Central memory CD4-positive, alpha-beta T cell (primary cell): ENCODE measurements around the gene UCP3.
"Not testable (repeated sequence)": the region's sequence is repeated elsewhere in the genome, so short reads cannot be mapped to it uniquely, and the experiment has no call there.

Source experiments
- DNase-seq: peaks from one replicate; pipeline ENCODE4 v3.0.0; 2022

Gene UCP3

DNA sequence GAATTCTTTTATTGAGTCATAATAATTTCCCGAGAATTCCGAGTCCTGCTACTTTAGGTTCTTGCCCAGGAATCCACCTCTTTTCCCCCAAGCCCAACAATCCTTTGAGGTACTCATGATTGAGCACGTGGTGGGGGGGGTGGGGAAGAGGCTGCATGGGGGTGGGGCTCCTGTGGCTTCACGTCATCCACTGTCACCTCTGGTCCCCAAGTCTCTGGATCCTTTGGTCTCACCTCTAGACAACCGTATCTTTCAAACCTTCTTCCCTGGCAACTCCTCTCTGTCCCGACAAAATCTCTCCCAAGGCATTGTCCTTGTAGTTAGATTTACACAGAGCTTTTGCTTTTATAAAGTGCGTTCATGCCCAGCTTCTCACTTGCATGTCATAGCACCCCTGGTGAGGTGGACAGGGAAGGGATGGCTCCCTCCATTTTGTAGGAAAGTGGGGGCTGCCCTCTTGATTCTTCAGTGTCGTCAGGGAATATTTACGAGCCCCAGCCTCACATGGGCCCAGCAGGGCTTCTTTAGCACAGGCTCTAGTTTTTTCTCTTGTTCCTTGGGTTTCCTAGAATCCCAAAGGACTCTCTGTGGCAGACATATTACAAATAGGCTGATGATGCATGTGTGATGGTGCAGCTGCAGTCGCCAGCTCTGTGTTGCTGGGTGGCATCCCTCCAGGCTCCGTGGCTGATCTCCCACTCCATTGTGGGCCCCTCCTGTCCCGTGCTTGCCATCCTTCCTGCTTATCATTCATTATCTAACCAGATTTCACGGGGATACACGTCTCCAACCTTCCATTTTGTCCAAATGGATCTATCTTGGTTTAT is 8.4 kb downstream of the UCP3 start:
- no peak for DNase-seq

DNA sequence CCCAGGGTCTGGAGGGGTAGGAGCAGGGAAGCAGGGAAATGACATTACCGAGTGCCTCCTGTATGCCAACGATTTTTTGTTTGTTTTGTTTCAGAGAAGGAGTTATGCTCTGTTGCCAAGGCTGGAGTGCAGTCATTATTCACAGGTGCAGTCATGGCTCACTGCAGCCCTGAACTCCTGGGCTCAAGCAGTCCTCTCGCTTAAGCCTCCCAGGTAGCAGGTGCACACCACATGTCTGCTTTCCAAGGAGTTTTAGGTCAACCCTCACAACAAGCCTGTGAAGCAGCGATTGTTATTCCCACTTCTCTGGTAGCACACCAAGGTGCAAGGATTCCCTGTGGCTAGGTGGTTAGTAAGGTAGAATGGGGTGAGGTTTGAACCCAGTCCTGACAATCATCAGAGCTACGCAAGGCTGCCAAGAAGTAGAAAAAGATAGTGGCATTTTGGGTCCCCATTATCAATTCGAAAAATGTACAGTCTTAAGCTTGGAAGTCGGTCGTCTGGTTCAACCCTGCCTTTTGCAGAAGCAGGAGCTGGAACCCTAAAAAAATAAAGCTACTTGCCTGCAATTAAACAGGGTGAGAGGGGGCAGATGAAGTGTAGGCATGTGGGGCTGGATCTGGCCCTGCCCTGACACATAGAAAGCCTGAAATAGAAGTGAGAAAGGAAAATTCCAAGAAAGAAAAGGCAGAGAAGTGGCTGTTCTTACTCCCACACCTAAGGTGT is 9.1 kb downstream of the UCP3 start:
- DNase-seq = no peak

DNA sequence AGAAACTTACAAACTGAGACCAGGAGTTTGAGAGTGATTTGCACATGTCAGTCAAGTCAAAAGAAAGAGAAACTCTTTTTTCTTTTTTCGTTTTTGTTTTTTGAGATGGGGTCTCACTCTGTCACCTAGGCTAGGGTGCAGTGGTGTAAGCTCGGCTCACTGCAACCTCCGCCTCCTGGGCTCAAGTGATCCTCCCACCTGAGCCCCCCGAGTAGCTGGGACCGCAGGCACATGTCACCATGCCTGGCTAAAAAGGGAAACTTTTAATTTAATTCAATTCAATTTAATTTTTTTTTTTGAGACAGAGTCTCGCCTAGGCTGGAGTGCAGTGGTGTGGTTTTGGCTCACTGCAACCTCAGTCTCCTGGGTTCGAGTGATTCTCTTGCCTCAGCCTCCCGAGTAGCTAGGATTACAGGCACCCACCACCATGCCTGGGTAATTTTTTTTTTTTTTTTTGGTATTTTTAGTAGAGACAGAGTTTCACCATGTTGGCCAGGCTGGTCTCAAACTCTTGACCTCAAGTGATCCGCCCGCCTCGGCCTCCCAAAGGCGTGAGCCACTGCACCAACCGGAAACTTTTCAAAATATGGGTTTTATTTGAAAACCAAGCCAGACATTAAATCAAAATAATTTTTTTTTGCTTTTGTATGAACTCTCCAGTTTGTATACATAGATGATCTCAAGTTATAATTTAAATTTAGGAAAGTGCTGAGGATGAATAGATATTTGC is 9.9 kb downstream of the UCP3 start:
- DNase-seq = no peak

- DNase-seq = no peak
Measured at GRCh38 chr11:73997120-73997770, 11.6 kb downstream of the UCP3 start.

- DNase-seq = no peak
Measured at GRCh38 chr11:73996161-73996747, 12.6 kb downstream of the UCP3 start.

GRCh38 chr11:73995731-73996130 is 13.2 kb downstream of the UCP3 start:
- peak; percentile 81 for DNase-seq

GRCh38 chr11:73995247-73995646 is 13.6 kb downstream of the UCP3 start:
- DNase-seq = peak; percentile 88

DNA sequence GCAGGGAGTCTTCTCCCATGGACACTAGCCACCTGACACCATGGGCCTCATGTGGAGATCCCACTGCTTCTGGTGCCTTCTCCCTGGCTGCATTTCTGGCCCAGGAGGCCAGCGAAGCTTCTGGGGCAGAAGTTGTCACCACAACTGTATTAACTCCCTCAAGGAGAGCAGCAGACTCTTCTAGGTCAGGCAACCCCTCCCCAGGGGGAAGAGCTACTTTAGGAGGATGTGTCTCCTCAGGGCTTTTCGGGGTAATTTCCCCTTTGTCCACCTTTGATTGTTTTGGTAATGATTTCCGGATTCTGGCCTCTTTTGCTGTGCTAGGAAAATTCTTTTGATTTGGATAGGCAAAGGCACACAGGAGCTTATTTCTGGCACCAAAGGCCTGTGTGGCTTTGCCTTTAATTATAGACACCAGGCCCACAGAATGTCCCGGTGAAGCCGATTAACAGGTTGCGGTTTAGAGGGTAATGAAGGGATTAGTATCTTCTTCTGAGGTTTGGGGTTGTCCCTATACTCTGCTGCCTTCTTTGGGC is 17.3 kb downstream of the UCP3 start:
- DNase-seq = no peak

DNA sequence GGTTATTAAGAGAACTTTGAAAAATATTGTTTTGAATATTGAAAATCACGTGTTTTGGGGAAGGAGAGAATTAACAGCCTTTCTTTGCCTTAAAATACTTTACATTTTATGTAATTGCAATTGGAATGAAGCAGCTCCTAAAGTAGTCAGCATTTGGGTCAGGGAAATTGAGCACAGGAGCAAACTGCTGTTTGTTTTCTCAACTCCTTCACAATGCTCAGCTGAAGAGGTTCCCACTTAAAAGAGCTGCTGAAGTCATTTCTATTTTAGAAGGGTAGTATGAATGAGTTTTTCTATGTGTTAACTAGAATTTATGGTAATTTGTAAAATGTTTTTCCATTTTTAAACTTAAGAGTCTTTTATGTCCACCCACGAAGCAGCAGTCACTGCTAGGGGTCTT is 18.2 kb downstream of the UCP3 start:
- DNase-seq = no peak

DNA sequence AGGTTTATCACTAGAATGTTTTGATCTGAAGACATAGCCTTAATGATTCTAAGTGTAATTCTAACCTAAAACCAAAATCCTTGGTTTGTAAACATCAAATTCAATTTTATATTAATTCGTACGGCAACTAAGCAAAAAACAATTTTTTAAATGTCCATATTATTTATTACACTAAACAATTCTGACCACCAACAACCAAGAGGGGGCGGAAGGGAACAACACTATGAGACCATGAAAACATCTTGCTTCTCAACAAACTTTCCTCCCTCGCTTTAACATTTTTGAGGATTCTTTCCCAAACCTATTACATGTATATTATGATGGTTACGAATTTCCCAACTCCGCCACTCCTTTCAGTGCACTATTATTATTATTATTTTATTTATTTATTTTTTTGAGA is 19.7 kb downstream of the UCP3 start:
- no peak for DNase-seq

GRCh38 chr11:73988227-73988626 is 20.7 kb downstream of the UCP3 start:
- DNase-seq = no peak

DNA sequence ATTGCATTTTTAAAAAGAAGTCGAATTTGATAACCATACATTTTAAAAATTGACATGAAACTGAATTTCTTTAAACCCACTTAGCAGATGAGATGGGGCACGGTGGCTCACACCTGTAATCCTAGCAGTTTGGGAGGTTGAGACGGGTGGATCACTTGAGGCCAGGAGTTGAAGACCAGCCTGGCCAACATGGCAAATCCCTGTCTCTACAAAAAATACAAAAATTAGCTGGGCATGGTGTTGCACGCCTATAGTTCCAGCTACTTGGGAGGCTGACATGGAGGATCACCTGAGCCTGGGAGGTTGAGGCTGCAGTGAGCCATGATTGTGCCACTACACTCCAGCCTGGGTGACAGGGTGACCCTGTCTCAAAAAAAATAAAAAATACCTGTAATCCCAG is 23.2 kb downstream of the UCP3 start:
- not testable (repeated sequence) for DNase-seq

DNA sequence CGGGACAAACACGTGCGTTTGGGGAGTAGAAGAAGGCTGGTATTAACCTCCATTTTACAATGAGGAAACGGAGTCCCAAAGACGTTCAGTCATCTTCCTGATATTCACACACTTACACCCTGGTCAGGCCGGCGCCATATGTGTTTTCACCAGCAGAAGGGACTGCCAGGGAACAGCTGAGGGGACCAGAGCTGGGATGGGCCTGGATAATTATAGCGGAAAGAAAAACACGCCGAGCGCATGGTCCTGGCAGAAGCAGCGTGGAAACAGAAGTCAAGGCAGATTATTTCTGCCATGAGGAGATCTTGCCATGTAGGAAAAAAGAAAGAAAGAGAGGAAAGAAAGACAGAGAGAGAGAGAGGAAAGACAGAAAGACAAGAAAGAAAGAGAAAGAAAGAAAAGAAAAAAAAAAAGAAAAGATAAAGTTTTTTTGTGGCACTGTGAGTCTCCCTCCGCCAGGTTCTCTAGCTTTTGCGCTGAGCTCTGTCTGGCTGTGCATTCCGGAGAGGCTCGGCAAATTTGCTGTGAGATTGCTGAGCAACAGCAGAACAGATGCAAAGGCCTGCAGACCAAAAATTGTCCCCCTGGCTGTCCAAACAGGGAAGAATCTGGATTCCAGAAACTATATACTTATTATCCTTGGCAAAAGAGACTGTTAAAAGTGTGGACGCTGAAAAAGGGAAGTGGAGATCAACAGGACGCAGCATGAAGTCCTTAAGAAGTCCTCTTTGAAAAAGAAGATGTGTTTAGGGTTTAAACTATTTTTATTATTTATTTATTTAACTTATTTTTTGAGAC is 24.9 kb downstream of the UCP3 start:
- no peak for DNase-seq

DNA sequence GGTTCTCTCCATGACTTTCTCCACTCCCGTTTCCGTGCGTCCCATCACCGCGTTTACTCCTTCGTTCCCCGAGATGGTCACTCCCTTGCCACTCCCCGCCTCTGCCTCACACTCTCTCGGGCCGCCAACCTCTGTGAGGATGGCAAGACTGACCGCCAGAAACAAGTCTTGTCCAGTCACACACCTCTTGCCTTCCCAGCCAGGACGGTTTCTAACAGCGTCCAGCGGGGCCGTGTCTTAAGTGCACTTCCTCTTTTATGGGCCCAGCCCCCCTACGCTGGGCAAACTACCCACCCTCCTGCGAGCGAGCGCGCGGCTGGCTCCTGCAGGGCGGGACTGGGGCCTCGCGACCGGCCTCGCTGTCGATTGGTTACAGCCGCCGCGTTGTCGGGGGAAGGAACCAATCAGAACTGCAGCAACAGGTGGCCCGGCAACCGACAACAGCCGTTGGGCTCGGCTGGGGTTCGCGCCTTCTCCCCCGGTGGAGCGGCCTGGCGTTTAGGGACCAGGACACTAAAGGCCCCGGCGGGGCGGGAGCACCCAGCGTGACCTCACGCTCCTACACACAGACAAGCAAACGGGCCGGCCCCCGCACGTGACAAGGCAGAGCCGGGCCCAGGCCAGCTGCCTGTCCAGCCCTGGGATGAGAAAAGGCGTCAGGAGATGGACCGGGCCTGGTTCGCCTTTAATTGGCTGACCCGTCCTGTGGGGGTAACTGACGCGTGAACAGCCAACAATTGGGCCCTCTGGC is 25.7 kb downstream of the UCP3 start:
- peak; percentile 92 for DNase-seq

DNA sequence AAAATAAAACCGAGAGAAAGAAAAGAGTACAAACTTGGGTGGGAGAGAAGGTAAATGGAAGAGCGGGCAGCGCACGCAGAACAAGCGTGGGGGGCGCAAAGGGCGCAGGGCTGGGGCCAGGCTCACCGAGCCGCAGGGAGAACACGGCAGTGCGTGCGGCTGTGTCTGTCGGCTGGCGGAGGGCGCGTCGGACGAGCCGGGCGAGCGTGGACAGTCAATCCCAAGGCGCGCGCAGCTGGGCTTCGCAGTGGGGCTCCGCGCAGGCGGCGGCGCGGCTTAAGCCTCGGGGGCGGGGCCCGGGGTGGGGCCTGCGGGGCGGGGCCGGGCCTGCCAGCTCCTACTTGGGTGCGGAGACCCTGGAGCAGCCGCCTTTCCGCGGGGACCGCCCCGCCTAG is 26.3 kb downstream of the UCP3 start, which contains the start of gene UCP2:
TSS of gene UCP2 (minus strand) at position 249 of the 395 bp plus-strand sequence. CDS start 4,465 bp downstream, outside the sequence.
- peak; percentile 72 for DNase-seq

DNA sequence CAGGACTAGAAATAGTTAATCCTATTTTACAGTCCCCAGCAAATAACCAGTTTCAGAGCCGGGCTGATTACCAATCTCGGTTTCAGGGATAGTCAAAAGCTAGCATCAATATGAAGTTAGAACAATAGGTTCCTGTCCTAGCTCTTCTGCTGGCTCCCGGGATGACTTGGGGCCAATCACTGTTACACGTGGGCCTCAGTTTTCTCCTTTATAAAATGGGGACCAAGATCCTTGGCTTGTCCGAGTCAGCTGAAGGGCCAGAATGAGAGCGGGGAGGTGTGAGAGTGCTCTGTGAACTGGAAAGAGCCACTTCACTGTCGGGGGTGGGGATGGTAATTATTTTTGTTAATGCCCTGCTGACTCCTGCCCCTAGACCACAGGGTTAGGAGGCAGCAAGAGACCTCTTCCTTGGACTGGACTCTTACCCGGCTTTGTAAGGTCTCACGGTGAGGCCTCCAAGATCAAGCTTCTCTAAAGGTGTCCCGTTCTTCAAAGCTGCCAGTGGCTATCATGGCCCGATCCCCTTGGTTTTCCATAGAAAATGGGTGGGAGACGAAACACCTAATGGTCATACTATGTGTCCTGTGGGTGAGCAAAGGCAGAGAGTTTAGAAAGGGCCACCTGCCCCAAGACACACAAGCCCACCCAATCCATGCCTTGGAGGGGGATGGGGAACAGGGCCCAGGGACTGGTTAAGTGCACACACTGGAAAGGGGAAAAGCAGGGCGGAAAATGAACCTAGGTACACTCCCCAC is 27.7 kb downstream of the UCP3 start:
- no peak for DNase-seq

GRCh38 chr11:73980001-73980961 is 28.6 kb downstream of the UCP3 start:
- DNase-seq = peak; percentile 90

- DNase-seq = no peak
Measured at GRCh38 chr11:73978576-73979086, 30.3 kb downstream of the UCP3 start.
